HG02870 (cell line): Measurements from ENCODE around the gene RALGAPA1.
"Not testable (repeated sequence)": the region's sequence is repeated elsewhere in the genome, so short reads cannot be mapped to it uniquely, and the experiment has no call there.

Experiments used
- ATAC-seq: cut with Tn5 transposase; IDR thresholded peaks from one replicate; pipeline ENCODE4 v1.9.1; 2021; ENCODE audit warnings: mild to moderate bottlenecking, moderate library complexity; ENCODE audit not compliant: unreplicated experiment

The RALGAPA1 gene

GRCh38 chr14:35808638-35809563, at the start of gene RALGAPA1:
TSS of gene RALGAPA1 (minus strand) at chr14:35809295. CDS start at chr14:35808835, 460 bp downstream.
- ATAC-seq = peak; percentile 95

- ATAC-seq = no peak
These were observed 49.6 kb upstream of the RALGAPA1 start for GRCh38 chr14:35858521-35859209.

- ATAC-seq = peak; percentile 98
These were observed 46.9 kb upstream of the RALGAPA1 start for GRCh38 chr14:35855876-35856481.

DNA sequence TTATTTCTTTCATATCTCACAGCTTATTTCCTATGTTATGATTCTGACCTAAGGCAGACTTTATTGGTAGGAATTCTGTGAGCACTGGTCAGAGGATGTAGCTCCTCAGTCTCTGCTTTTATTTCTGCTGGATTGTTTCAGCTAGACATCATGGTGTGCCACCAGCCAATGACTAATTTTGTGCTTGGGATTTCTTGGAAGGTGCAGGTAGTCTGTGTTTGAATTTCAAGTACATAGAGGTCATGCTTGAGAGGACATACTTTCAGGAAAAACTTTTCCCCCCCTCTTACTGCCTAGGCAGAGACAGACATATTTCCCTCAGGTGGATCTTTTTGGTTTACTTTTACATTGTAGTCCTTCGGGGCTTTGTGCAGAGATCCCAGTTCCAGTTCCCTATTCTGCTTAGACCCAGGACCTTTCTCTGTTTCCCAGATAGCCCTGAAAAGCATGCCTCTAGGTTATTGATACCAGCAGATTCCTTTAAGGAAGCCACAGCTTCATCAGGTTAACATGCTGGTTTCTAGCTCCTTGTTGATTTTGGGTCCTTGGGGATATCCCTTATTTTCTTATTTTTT, 45.7 kb upstream of the RALGAPA1 start:
- ATAC-seq = no peak

GRCh38 chr14:35853225-35853624, 44.1 kb upstream of the RALGAPA1 start:
- ATAC-seq = no peak

- ATAC-seq = no peak
These were observed 42.7 kb upstream of the RALGAPA1 start for GRCh38 chr14:35851823-35852222.

DNA sequence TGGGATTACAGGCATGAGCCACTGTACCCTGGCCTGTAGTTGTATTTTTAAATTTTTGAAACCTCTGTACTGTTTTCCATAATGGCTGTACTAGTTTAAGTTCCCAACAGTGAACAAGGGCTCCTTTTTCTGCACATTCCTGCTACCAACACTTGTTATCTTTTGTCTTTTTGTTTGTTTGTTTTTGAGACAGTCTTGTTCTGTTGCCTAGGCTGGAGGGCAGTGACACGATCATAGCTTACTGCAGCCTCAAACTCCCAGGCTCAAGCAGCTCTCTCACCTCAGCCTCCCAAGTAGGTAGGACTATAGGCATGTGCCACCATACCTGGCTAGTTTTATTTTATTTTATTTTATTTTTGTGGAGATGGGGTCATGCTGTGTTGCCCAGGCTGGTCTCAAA, 40.0 kb upstream of the RALGAPA1 start:
- no peak for ATAC-seq

GRCh38 chr14:35847636-35848035, 38.5 kb upstream of the RALGAPA1 start:
- no peak for ATAC-seq

- no peak for ATAC-seq
These were observed 35.4 kb upstream of the RALGAPA1 start for GRCh38 chr14:35844494-35844893.

DNA sequence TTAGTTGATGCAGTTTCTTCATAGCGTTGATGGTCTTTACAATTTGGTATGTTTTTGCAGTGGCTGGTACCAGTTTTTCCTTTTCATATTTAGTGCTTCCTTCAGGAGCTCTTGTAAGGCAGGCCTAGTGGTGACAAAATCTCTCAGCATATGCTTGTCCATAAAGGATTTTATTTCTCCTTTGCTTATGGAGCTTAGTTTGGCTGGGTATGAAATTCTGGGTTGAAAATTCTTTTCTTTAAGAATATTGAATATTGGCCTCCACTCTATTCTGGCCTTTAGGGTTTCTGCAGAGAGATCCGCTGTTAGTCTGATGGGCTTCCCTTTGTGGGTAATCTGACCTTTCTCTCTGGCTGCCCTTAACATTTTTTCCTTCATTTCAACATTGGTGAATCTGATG, 33.1 kb upstream of the RALGAPA1 start:
- ATAC-seq = not testable (repeated sequence)

DNA sequence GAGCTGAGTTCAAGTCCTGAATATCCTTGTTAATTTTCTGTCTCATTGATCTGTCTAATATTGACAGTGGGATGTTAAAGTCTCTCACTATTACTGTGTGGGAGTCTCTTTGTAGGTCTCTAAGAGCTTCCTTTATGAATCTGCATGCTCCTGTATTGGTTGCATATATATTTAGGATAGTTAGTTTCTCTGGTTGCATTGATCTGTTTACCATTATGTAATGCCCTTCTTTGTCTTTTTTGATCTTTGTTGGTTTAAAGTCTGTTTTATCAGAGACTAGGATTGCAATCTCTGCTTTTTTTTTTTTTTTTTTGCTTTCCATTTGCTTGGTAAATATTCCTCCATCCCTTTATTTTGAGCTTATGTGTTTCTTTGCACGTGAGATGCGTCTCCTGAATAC, 32.6 kb upstream of the RALGAPA1 start:
- ATAC-seq = not testable (repeated sequence)

DNA sequence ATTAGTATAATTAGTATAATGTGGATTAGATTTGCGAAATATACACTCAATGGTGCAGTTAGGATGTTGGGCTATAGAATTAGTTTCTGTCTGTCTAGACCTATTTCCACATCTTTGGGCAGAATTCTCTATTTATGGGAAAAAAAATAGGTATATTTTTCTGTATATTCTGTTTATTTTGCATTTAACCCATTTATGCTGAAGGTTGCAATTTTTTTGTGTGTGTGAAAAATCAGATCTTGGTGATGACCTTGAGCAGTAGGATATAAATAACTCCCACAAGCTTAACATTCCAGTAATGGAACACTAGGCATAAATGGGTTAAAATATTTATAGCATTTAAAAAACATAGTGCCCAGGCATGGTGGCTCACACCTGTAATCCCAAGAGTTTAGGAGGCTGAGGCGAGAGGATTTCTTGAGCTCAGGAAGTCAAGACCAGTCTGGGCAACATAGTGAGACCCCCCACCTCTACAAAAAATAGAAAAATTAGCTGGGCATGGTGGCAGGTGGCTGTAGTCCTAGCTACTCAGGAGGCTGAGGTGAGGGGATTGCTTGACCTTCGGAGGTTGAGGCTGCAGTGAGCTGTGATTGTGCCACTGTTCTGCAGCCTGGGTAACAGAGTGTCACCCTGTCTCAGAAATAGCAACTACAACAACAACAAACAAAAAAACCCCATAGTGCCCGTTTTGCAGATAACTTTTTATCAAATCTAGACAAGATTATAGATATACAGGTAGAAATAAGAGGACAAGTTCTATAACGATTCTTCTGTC, 26.3 kb upstream of the RALGAPA1 start:
- no peak for ATAC-seq

- no peak for ATAC-seq
These were observed 20.4 kb upstream of the RALGAPA1 start for GRCh38 chr14:35829449-35829848.

DNA sequence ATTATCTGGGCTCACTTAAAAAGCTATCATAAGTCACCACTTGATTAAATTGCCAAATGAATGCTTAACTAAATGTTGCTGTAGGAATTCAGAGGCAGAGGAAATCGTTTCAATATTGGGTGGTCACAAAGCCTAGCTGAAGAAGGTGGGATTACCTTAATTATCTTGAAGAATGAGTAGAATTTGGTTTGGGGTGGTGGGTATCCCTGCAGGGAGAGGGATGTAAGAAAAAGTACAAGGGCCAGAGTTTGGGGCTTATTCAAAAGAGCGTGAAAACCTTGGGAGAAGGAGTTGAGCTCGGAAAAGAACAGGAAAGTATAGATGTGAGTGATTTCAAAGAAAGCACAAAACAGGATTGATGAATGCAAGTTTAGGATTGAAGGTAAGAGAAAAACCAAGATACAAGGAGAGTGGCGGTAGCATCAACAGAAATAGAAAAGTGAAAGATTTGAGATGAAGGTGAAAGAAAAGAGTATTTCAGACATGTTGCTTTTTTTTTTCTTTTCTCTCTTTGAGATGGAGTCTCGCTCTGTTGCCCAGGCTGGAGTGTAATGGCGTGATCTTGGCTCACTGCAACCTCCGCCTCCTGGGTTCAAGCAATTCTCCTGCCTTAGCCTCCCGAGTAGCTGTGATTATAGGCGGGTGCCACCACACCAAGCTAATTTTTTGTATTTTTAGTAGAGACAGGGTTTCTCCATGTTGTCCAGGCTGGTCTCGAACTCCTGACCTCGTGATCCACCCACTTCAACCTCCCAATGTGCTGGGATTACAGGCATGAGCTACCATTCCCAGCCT, 18.8 kb upstream of the RALGAPA1 start:
- no peak for ATAC-seq

GRCh38 chr14:35826952-35827416, 17.9 kb upstream of the RALGAPA1 start:
- no peak for ATAC-seq

GRCh38 chr14:35826218-35826951, 17.3 kb upstream of the RALGAPA1 start, which contains the start of gene BRMS1L:
TSS of gene BRMS1L (plus strand) at chr14:35826338. CDS start at chr14:35826517, 179 bp downstream.
- ATAC-seq = peak; percentile 95

DNA sequence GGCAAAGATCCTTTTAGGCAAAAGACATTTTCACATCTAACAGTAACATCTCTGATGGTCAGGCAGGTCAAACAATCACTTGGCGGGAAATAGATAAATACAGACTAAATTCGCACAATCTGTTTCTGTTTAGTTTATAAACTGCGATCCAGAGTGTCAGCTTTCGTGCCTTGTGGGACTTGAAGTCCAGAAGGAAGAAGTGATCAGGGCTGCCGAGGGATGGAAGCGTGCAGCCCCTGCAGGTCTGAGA, 16.8 kb upstream of the RALGAPA1 start:
- ATAC-seq = no peak

GRCh38 chr14:35824446-35825165, 15.5 kb upstream of the RALGAPA1 start:
- ATAC-seq = not testable (repeated sequence)
